ENCODE results near the gene SAA2.

Gene SAA2

GRCh38 chr11:18243783-18244362, 4.6 kb downstream of the SAA2 start:
- no peak for TF ChIP-seq ZNF664 (tag by site-specific recombination; IDR thresholded peaks at IDR 0.05)
- peak; percentile 67 for TF ChIP-seq ZNF654 (tag by site-specific recombination; IDR thresholded peaks at IDR 0.05; ENCODE audit: low read depth)
- TF ChIP-seq SETDB1 (IDR thresholded peaks at IDR 0.05; ENCODE audit: insufficient read length, low read length), result peak; percentile 18
- H3K36me3 ChIP-seq (ENCODE audit: control insufficient read depth in 2 of 2, insufficient read depth in 1 of 2, low read length in 2 of 2), result no peaks in the 10 kb centered on the region
- no peak overlapping the region for H3K27ac ChIP-seq (ENCODE audit: extremely low read depth, low read depth, low read length)
- CTCF ChIA-PET, result interaction anchor here (0.6 to 2.1 kb wide), 39 partner anchors 9 to 1798 kb away, joined by 3 to 27 read pairs (median 4); partner anchors contain the start of genes GTF2H1, HPS5 and SAAL1
- H3K4me1 ChIP-seq (ENCODE audit: control insufficient read depth, insufficient read depth, low read length), result no peaks in the 10 kb centered on the region
- POLR2A ChIA-PET, result interaction anchor here (0.6 to 1.8 kb wide), 6 partner anchors 78 to 390 kb away, joined by 3 to 7 read pairs (median 4); partner anchors contain the start of genes HPS5, LDHA, SPTY2D1 and TSG101
- H3K9me3 ChIP-seq (ENCODE audit: control insufficient read depth, insufficient read depth, low read depth, low read length), result no peaks in the 10 kb centered on the region
- H3K4me3 ChIP-seq (ENCODE audit: low read depth, low read length), result no peak overlapping the region

- POLR2A ChIA-PET, result no interaction called here
- CTCF ChIA-PET, result interaction anchor here (1.3 kb wide), 1 partner anchor 525 kb away, joined by 3 read pairs; no protein-coding TSS in a partner anchor
- Histone ChIP-seq H3K36me3 (ENCODE audit: control insufficient read depth in 2 of 2, insufficient read depth in 1 of 2, low read length in 2 of 2) (no peaks in the 10 kb centered on the region), H3K27ac (ENCODE audit: extremely low read depth, low read depth, low read length) (no peak overlapping the region), H3K4me1 (ENCODE audit: control insufficient read depth, insufficient read depth, low read length) (no peaks in the 10 kb centered on the region), H3K9me3 (ENCODE audit: control insufficient read depth, insufficient read depth, low read depth, low read length) (no peaks in the 10 kb centered on the region), H3K4me3 (ENCODE audit: low read depth, low read length) (no peak overlapping the region)
- TF ChIP-seq ZFHX2 (tag by site-specific recombination; conservative IDR thresholded peaks at IDR 0.05) (no peak), PRDM1 (tag by site-specific recombination; IDR thresholded peaks at IDR 0.05) (no peak), ZFP41 (tag by site-specific recombination; IDR thresholded peaks at IDR 0.05; ENCODE audit: borderline replicate concordance) (no peak), ZBTB6 (tag by site-specific recombination; IDR thresholded peaks at IDR 0.05) (no peak), BCL11B (tag by site-specific recombination; IDR thresholded peaks at IDR 0.05; ENCODE audit: low read depth) (no peak), ZNF138 (tag by site-specific recombination; IDR thresholded peaks at IDR 0.05; ENCODE audit: borderline replicate concordance) (no peak), ZNF146 (tag by site-specific recombination; IDR thresholded peaks at IDR 0.05) (no peak), ZNF23 (tag by site-specific recombination; IDR thresholded peaks at IDR 0.05; ENCODE audit: borderline replicate concordance) (no peak)
Measured at GRCh38 chr11:18239655-18240054, 8.8 kb downstream of the SAA2 start.

- Histone ChIP-seq H3K36me3 (ENCODE audit: control insufficient read depth in 2 of 2, insufficient read depth in 1 of 2, low read length in 2 of 2) (no peaks in the 10 kb centered on the region), H3K4me1 (ENCODE audit: control insufficient read depth, insufficient read depth, low read length) (no peaks in the 10 kb centered on the region), H3K4me3 (ENCODE audit: low read depth, low read length) (no peak within 1 kb of the TSS), H3K27ac (ENCODE audit: extremely low read depth, low read depth, low read length) (no peak within 1 kb of the TSS), H3K9me3 (ENCODE audit: control insufficient read depth, insufficient read depth, low read depth, low read length) (no peaks in the 10 kb centered on the region)
- no peak for TF ChIP-seq ZNF571 (tag by site-specific recombination; IDR thresholded peaks at IDR 0.05)
- no peak for TF ChIP-seq ZNF501 (tag by site-specific recombination; IDR thresholded peaks at IDR 0.05)
- TF ChIP-seq SP7 (tag by site-specific recombination; IDR thresholded peaks at IDR 0.05), result no peak
- no peak for TF ChIP-seq PBX3 (CRISPR knock-in tag; IDR thresholded peaks at IDR 0.05)
- no peak for TF ChIP-seq ZIC2 (tag by site-specific recombination; IDR thresholded peaks at IDR 0.05)
- TF ChIP-seq ZNF335 (tag by site-specific recombination; conservative IDR thresholded peaks at IDR 0.05), result no peak
- TF ChIP-seq ZNF560 (tag by site-specific recombination; IDR thresholded peaks at IDR 0.05; ENCODE audit: borderline replicate concordance), result no peak
- TF ChIP-seq ZBTB11 (tag by site-specific recombination; conservative IDR thresholded peaks at IDR 0.05; ENCODE audit: low read depth), result no peak
- POLR2A ChIA-PET, result no interaction called here
- CTCF ChIA-PET, result interaction anchor here (0.6 kb wide), 1 partner anchor 648 kb away, joined by 3 read pairs; no protein-coding TSS in a partner anchor
Measured at GRCh38 chr11:18236664-18237356, 11.7 kb downstream of the SAA2 start, which contains the start of gene SAA4. Gene SAA4, minus strand, starts transcription at chr11:18236802. Its CDS starts 876 bp downstream, at chr11:18235926.
